HepG2 (cell line): ENCODE results near the gene PHF5A. TPM values are rescaled to one million over a fixed set of nuclear protein-coding genes. Genes with fewer than 3 reads are reported as not detected.

Experiments used
- HMGXB3 ChIP-seq: sonication (generic); formaldehyde crosslinking; IDR thresholded peaks from 2 replicates; pipeline ENCODE4 v1.4.0; 2020; ENCODE audit warnings: missing genetic modification reagents, borderline replicate concordance
- HNF1B ChIP-seq: sonication (generic); formaldehyde crosslinking; IDR thresholded peaks from 2 replicates; pipeline ENCODE4 v1.5.1; 2020; ENCODE audit warnings: mild to moderate bottlenecking, moderate library complexity, missing genetic modification reagents
- SIN3B ChIP-seq: fragments of 150-350 bp; IDR thresholded peaks from 2 replicates; pipeline ENCODE4 v1.6.1; 2014; ENCODE audit warnings: low read length
- ZBTB34 ChIP-seq: sonication (generic); formaldehyde crosslinking; IDR thresholded peaks from 2 replicates; pipeline ENCODE4 v1.8.0; 2022; ENCODE audit warnings: mild to moderate bottlenecking, missing genetic modification reagents
- ZNF12 ChIP-seq: sonication (generic); formaldehyde crosslinking; IDR thresholded peaks from 2 replicates; pipeline ENCODE4 v1.5.0; 2020; ENCODE audit warnings: missing genetic modification reagents
- ZNF329 ChIP-seq: sonication (generic); formaldehyde crosslinking; IDR thresholded peaks from 2 replicates; pipeline ENCODE4 v1.9.0; 2021; ENCODE audit warnings: low read depth, mild to moderate bottlenecking, missing genetic modification reagents
- ZNF407 ChIP-seq: sonication (generic); formaldehyde crosslinking; IDR thresholded peaks from one replicate; pipeline ENCODE4 v1.5.1; 2020; ENCODE audit warnings: mild to moderate bottlenecking, missing genetic modification reagents; ENCODE audit errors: not compliant biosample characterization
- ZNF530 ChIP-seq: sonication (generic); formaldehyde crosslinking; IDR thresholded peaks from 2 replicates; pipeline ENCODE4 v1.5.0; 2020; ENCODE audit warnings: low read depth, mild to moderate bottlenecking, missing genetic modification reagents
- ZNF597 ChIP-seq: sonication (generic); formaldehyde crosslinking; IDR thresholded peaks from 2 replicates; pipeline ENCODE4 v1.5.0; 2020; ENCODE audit warnings: missing genetic modification reagents
- polyA plus RNA-seq, 8 experiments: library from polyadenylated mRNA; depleted of rRNA in 3 of 8; stranded (reverse) in 7 of 8; unstranded in 1 of 8; fragments of >200 nt; fragmentation: Illumina TruSeq in 4 of 8; extraction: Trizol in 4 of 8; gene quantifications; 2 replicates each; pipeline versions ENCODE4 v1.2.1 to v1.2.3, GENCODE V29; 2011 to 2016; ENCODE audit warnings: low read depth in 4 of 8, missing spikeins in 1 of 8, mixed read lengths in 1 of 8; ENCODE audit not compliant: insufficient read depth in 1 of 8
- total RNA-seq, 5 experiments: library from RNA; depleted of rRNA; stranded (reverse); fragments of >200 nt; fragmentation: Illumina TruSeq; extraction: Trizol; gene quantifications; 2 replicates each; pipeline ENCODE4 v1.2.3, GENCODE V29; 2016; ENCODE audit warnings: low read depth in 1 of 5

The PHF5A gene
- total and polyA plus RNA-seq, 2 of the 13 experiments (the other 11 are each of a cell fraction or from before 2014, with no cell fraction given), result 56.6 to 105 TPM

- no peak for TF ChIP-seq ZBTB34 (CRISPR knock-in tag)
- no peak for TF ChIP-seq SIN3B
- TF ChIP-seq ZNF329 (CRISPR knock-in tag), result no peak
- no peak for TF ChIP-seq ZNF12
- TF ChIP-seq HMGXB3 (CRISPR knock-in tag), result no peak
- no peak; the same call in none of the 2 replicates for TF ChIP-seq HNF1B (CRISPR knock-in tag)
- TF ChIP-seq ZNF530 (CRISPR knock-in tag), result no peak
- TF ChIP-seq ZNF407 (CRISPR knock-in tag), result no peak
- no peak for TF ChIP-seq ZNF597
Measured at GRCh38 chr22:41469218-41469851, 843 bp upstream of the PHF5A start (continued).
